ENCODE measurements around the gene BNIP3. TPM values are rescaled to one million over a fixed set of nuclear protein-coding genes. Genes with fewer than 3 reads are reported as not detected.

Gene BNIP3, protein sequence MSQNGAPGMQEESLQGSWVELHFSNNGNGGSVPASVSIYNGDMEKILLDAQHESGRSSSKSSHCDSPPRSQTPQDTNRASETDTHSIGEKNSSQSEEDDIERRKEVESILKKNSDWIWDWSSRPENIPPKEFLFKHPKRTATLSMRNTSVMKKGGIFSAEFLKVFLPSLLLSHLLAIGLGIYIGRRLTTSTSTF
- 25.4 and 66.8 TPM in 2 replicates for total RNA-seq

DNA sequence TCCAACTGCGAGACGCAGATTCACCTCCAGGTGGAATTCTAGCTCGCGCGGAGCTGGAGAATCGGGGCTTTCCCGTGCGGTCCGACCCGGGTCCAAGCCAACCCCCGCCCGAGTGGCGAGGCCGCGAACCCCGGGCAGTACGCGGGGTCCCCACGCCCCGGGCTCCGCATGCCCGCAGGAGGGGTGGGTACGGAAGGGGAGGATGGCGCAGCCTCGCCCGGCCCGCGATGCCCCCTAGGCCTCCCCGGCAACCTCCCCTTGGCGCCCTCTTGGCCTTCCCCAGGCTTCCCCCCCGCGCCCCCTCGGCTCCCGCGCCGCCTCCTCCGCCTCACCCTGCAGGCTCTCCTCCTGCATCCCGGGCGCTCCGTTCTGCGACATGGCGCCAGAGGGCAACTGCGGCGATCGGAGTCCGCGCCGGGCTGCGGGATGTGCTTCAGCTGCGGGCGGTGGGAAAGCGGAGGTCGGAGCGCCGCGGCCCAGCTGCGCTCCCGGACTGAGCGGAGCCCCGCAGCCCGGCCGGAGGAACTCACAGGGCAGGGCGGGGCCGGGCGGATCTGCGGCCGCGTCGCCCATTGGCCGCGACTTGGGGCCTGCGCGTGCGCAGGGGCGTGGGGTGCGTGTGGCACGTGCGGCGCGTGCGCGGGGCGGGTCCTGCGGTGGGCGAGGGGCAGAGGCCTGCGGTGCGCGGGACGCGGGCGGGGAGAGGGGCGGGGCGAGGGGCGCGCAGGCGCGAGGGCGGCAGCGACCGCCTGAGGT, at the start of gene BNIP3:
BNIP3 (minus strand) TSS at position 495 of the 756 bp plus-strand sequence; CDS start at position 378, 117 bp downstream.

Other genes with a start within 250 kb of the BNIP3 start
- gene PPP2R2D, start 80.9 kb downstream of the BNIP3 start, total RNA-seq: 19.6 and 42.1 TPM in 2 replicates
- gene JAKMIP3, start 84.0 kb upstream of the BNIP3 start, total RNA-seq: 0.06 TPM in 1 of 2 replicates, not detected in the other
- 7.9 and 17.7 TPM in 2 replicates for gene DPYSL4, start 205.0 kb upstream of the BNIP3 start, total RNA-seq